OCI-LY3 (cell line): ENCODE data around the gene HELZ.

Experiments used
- H2AFZ ChIP-seq: fragments of 200-600, 300-600 bp; shearing (Covaris generic); 2 replicates; pipeline ENCODE4 v1.6.0; 2014; ENCODE audit warnings: antibody characterized with exemption, low read depth, low read length
- H3K27ac ChIP-seq: fragments of 200-600, 300-600 bp; sonication (generic); 2 replicates; pipeline ENCODE4 v1.5.1; 2014; ENCODE audit warnings: mild to moderate bottlenecking, low read length, moderate library complexity, mixed read lengths
- H3K27me3 ChIP-seq: fragments of 200-600, 300-600 bp; sonication (generic); 2 replicates; pipeline ENCODE4 v1.6.1; 2014; ENCODE audit warnings: low read depth, low read length, mixed read lengths
- H3K36me3 ChIP-seq: fragments of 200-600, 300-600 bp; sonication (generic); replicated peaks from 2 replicates; pipeline ENCODE3; 2014; ENCODE audit warnings: low read depth, low read length, mixed read lengths
- H3K4me1 ChIP-seq: fragments of 300-600, 200-600 bp; sonication (generic); 2 replicates; pipeline ENCODE4 v1.6.1; 2014; ENCODE audit warnings: low read length, mixed read lengths
- H3K4me2 ChIP-seq: fragments of 200-600, 300-600 bp; sonication (generic); 2 replicates; pipeline ENCODE4 v1.6.1; 2014; ENCODE audit warnings: low read length, mixed read lengths
- H3K4me3 ChIP-seq: fragments of 300-600, 200-600 bp; sonication (generic); 2 replicates; pipeline ENCODE4 v1.5.1; 2014; ENCODE audit warnings: antibody characterized with exemption, mild to moderate bottlenecking, low read length, moderate library complexity
- H3K79me2 ChIP-seq: fragments of 300-600, 200-600 bp; shearing (Covaris generic); 2 replicates; pipeline ENCODE4 v1.6.1; 2014; ENCODE audit warnings: mild to moderate bottlenecking, low read length, mixed read lengths
- H3K9ac ChIP-seq: fragments of 300-600, 200-600 bp; shearing (Covaris generic); 2 replicates; pipeline ENCODE4 v1.6.0; 2014; ENCODE audit warnings: mild to moderate bottlenecking, low read length, moderate library complexity
- H3K9me3 ChIP-seq: fragments of 200-600, 300-600 bp; shearing (Covaris generic); 2 replicates; pipeline ENCODE4 v1.6.1; 2014; ENCODE audit warnings: low read length, mixed read lengths; ENCODE audit not compliant: insufficient read depth
- H4K20me1 ChIP-seq: fragments of 200-600, 300-600 bp; sonication (generic); 2 replicates; pipeline ENCODE4 v1.6.1; 2016; ENCODE audit warnings: low read length, mixed read lengths; ENCODE audit not compliant: insufficient read depth
- CTCF ChIP-seq: fragments of 200-600, 300-600 bp; sonication (generic); IDR thresholded peaks from 2 replicates; pipeline ENCODE4 v1.5.1; 2014; ENCODE audit warnings: antibody characterized with exemption, low read length, low read depth
- EZH2phosphoT487 ChIP-seq: fragments of 200-600 bp; shearing (Covaris generic); IDR thresholded peaks from 2 replicates; pipeline ENCODE4 v1.6.1; 2018; ENCODE audit warnings: antibody characterized with exemption, mixed run types, low read depth

The HELZ gene

DNA sequence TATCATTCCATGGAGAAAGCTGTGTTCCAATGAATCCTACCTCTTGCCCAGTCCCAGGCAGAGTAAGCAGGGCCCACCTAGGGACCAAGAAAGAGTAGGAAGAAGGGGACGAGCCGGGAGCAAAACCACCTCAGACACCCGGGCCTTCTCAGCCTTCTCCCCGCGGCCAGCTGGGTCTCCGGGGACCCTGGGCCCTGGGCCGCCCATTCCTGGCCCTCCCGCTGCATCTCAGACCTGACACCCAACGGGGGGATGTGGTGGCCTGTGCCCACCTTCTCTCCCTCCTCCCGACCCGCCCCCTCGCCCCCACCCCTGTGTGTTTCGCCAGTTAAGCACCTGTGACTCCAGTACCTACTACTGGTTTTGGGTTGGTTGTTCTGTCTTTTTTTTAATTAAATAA is 212.0 kb downstream of the HELZ start:
- H3K27me3 ChIP-seq = no peaks in the 10 kb centered on the region
- TF ChIP-seq EZH2phosphoT487 (no peak), CTCF (no peak)
- no peaks in the 10 kb centered on the region for H4K20me1 ChIP-seq
- no peak overlapping the region for H2AFZ ChIP-seq
- no peak overlapping the region for H3K4me2 ChIP-seq
- H3K79me2 ChIP-seq = no peaks in the 10 kb centered on the region
- H3K9me3 ChIP-seq = no peaks in the 10 kb centered on the region
- H3K9ac ChIP-seq = no peak overlapping the region
- H3K36me3 ChIP-seq = no peaks in the 10 kb centered on the region
- H3K4me1 ChIP-seq = peaks cover 21% of the 10 kb centered on the region
- no peak overlapping the region for H3K4me3 ChIP-seq
- no peak overlapping the region for H3K27ac ChIP-seq

- H3K9ac ChIP-seq = no peak overlapping the region
- no peaks in the 10 kb centered on the region for H4K20me1 ChIP-seq
- H3K4me3 ChIP-seq = no peak overlapping the region
- no peaks in the 10 kb centered on the region for H3K27me3 ChIP-seq
- H3K79me2 ChIP-seq = no peaks in the 10 kb centered on the region
- no peak overlapping the region for H2AFZ ChIP-seq
- no peaks in the 10 kb centered on the region for H3K9me3 ChIP-seq
- H3K4me1 ChIP-seq = peaks cover 21% of the 10 kb centered on the region
- TF ChIP-seq EZH2phosphoT487 (no peak), CTCF (no peak)
- no peak overlapping the region for H3K4me2 ChIP-seq
- no peaks in the 10 kb centered on the region for H3K36me3 ChIP-seq
- no peak overlapping the region for H3K27ac ChIP-seq
These were observed 212.6 kb downstream of the HELZ start for GRCh38 chr17:67032382-67032781.

DNA sequence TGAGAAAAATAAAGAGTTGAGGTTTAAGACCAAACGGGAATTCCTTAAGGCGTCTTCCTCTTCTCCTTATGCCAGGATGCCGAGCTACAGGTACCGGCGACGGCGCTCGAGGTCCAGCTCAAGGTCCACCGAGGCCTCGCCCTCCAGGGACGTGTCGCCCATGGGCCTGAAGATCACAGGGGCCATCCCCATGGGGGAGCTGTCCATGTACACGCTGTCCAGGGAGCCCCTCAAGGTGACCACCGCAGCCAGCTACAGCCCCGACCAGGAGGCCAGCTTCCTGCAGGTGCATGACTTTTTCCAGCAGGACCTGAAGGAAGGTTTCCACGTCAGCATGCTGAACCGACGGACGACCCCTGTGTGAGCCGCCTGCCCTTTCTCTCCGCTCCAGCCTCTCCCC is 214.4 kb downstream of the HELZ start:
- Histone ChIP-seq H3K27me3 (no peaks in the 10 kb centered on the region), H2AFZ (no peak overlapping the region), H3K4me1 (peaks cover 13% of the 10 kb centered on the region), H3K36me3 (no peaks in the 10 kb centered on the region), H3K79me2 (no peaks in the 10 kb centered on the region), H3K4me2 (no peak overlapping the region), H3K27ac (no peak overlapping the region), H3K9ac (no peak overlapping the region), H3K9me3 (no peaks in the 10 kb centered on the region), H3K4me3 (no peak overlapping the region), H4K20me1 (no peaks in the 10 kb centered on the region)
- TF ChIP-seq CTCF = no peak
- TF ChIP-seq EZH2phosphoT487 = no peak

GRCh38 chr17:67027031-67027628 is 217.9 kb downstream of the HELZ start:
- Histone ChIP-seq H4K20me1 (no peaks in the 10 kb centered on the region), H3K4me1 (no peaks in the 10 kb centered on the region), H3K4me2 (no peak overlapping the region), H3K79me2 (no peaks in the 10 kb centered on the region), H3K9me3 (no peaks in the 10 kb centered on the region), H3K27ac (no peak overlapping the region), H3K4me3 (no peak overlapping the region), H3K9ac (no peak overlapping the region), H3K36me3 (no peaks in the 10 kb centered on the region), H3K27me3 (no peaks in the 10 kb centered on the region), H2AFZ (no peak overlapping the region)
- TF ChIP-seq CTCF = no peak
- TF ChIP-seq EZH2phosphoT487 = no peak
